22Rv1 (cell line): ENCODE data around the gene LNPEP.

ENCODE experiments used
- H3K27ac ChIP-seq: fragments of 450-650 bp; 2 replicates; pipeline ENCODE4 v1.5.1; 2017
- CTCF ChIP-seq: fragments of 450-650 bp; IDR thresholded peaks from 2 replicates; pipeline ENCODE4 v1.5.1; 2017; ENCODE audit warnings: mild to moderate bottlenecking
- ZFX ChIP-seq: fragments of 450-650 bp; IDR thresholded peaks from 2 replicates; pipeline ENCODE4 v1.6.1; 2017; ENCODE audit warnings: antibody characterized with exemption, borderline replicate concordance

The LNPEP gene

GRCh38 chr5:96903300-96903699 is 32.6 kb upstream of the LNPEP start:
- TF ChIP-seq ZFX (no peak), CTCF (no peak)
- H3K27ac ChIP-seq: no peak overlapping the region

- no peak for TF ChIP-seq ZFX
- TF ChIP-seq CTCF: no peak
Observed at GRCh38 chr5:96904054-96904931, 31.6 kb upstream of the LNPEP start.

GRCh38 chr5:96905864-96906263 is 30.0 kb upstream of the LNPEP start:
- no peak for TF ChIP-seq CTCF
- no peak for TF ChIP-seq ZFX
- no peak overlapping the region for H3K27ac ChIP-seq

More at GRCh38 chr5:96904054-96904931, 31.6 kb upstream of the LNPEP start:
- no peak overlapping the region for H3K27ac ChIP-seq

GRCh38 chr5:96909003-96909402 is 26.9 kb upstream of the LNPEP start:
- no peak overlapping the region for H3K27ac ChIP-seq
- TF ChIP-seq CTCF: no peak
- TF ChIP-seq ZFX: no peak

- no peak for TF ChIP-seq ZFX
- no peak for TF ChIP-seq CTCF
- H3K27ac ChIP-seq: no peak overlapping the region
Observed at GRCh38 chr5:96909435-96909834, 26.4 kb upstream of the LNPEP start.

- H3K27ac ChIP-seq: no peak overlapping the region
- TF ChIP-seq CTCF (no peak), ZFX (no peak)
Observed at GRCh38 chr5:96911139-96911538, 24.7 kb upstream of the LNPEP start.

- H3K27ac ChIP-seq: no peak overlapping the region
- no peak for TF ChIP-seq CTCF
- no peak for TF ChIP-seq ZFX
Observed at GRCh38 chr5:96913233-96913632, 22.6 kb upstream of the LNPEP start.
